ENCODE results near the gene DBR1. TPM values are rescaled to one million over a fixed set of nuclear protein-coding genes. Genes with fewer than 3 reads are reported as not detected.

DBR1 gene, protein sequence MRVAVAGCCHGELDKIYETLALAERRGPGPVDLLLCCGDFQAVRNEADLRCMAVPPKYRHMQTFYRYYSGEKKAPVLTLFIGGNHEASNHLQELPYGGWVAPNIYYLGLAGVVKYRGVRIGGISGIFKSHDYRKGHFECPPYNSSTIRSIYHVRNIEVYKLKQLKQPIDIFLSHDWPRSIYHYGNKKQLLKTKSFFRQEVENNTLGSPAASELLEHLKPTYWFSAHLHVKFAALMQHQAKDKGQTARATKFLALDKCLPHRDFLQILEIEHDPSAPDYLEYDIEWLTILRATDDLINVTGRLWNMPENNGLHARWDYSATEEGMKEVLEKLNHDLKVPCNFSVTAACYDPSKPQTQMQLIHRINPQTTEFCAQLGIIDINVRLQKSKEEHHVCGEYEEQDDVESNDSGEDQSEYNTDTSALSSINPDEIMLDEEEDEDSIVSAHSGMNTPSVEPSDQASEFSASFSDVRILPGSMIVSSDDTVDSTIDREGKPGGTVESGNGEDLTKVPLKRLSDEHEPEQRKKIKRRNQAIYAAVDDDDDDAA
- 20.1 and 20.5 TPM in 2 replicates for total RNA-seq (2014; rRNA removed)
- polyA plus RNA-seq (2012): 7.4 TPM

DNA sequence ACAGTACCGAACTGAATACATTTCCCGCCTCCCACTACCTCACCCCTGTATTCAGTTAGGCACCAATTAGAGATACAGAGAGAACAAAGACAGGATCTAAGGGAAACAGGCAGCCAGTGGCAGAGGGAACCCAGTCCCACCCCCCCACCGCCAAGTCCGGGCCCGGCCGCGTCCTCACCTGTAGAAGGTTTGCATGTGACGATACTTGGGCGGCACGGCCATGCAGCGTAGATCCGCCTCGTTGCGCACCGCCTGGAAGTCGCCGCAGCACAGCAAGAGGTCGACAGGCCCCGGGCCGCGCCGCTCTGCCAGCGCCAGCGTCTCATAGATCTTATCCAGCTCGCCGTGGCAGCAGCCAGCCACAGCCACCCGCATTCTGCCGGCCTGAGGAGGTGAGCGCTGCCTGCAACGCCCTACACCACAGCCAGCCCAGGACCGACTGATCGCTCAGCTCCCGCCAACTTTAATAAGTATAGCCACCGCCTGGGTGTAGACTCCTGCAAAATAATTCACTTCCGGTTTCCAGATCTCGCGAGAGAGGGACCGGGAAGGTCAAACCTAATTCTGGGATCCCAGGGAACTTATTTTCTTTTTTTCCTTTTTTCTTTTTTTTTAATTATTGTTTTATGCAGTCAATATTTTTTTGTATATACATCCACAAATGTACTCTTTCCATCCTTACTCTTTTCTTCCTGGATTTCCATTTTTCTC, at the start of gene DBR1:
TSS of gene DBR1 (minus strand) at position 501 of the 711 bp plus-strand sequence. CDS start at position 375, 126 bp downstream.
- DNase-seq (ENCODE audit: low read depth): peak; percentile 85

DNA sequence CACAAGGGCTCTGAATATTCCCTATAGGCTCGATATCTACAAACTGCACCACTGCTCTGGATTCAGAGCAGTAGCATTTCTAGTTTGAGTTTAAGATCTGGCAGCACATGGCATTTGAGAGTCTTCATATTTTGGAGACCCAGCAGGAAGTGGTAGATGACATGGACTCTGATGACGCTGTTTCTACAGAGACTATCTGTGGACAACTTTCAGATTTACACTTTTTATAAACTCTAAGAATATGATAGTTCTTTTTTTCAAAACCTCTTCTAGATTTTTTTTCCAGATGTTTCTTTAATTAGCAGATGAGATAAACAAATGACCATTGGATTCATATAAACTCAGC, 48.2 kb upstream of the DBR1 start:
- no peak for DNase-seq (ENCODE audit: low read depth)

DNA sequence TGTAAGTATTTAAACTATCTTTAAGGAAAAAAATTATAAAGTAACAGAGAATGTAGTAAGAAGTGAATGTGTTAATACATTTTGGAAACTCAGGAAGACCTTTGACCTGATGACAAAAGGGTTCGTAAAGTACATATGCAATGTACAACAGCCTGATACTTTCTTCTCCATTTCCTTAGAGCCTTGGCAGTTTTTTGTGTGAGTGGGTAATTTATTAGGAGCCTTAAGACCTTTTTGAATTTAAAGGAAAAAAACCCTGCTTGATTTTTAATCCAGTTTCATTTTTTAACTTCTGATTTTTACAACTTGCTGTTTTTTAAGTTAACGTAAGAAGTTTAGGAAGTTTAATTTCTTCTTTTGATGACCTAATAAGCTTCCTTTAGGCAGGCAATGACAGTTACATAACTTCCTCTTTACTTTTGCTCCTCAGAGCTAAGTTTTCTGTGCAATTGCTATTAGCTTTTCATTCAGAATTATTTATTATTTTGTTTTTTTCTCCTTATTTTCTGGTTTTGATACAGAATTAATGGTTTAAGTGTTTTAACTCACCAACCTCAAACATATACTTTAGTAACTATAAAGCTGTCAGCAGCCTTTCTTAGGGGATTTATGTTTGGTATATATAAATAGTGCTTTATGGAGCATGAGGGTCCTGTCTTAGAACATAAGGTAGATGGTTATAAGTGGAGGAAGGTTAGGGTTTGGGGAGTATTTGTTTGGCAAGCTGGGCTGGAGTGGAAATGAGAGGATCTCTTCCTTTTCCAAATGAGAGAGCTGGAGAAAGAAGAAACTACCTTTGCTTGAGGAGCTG, 47.6 kb upstream of the DBR1 start:
- DNase-seq (ENCODE audit: low read depth): no peak

DNA sequence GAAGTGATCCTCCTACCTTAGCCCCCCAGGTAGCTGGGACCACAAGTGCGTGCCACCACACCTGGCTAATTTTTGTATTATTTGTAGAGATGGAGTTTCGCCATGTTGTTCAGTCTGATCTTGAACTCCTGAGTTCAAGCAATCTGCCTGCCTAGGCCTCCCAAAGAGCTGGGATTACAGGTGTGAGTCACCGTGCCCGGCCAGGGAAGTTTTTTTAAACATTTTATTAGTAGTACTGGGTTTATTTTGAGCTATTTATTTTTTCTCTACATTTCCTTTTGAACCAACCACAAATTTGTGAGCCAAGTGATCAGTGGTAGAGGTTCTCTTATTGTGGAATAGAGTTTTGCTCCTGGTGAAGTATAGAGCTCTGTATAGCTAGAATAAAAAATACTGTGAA, 46.1 kb upstream of the DBR1 start:
- peak; percentile 29 for DNase-seq (ENCODE audit: low read depth)

DNA sequence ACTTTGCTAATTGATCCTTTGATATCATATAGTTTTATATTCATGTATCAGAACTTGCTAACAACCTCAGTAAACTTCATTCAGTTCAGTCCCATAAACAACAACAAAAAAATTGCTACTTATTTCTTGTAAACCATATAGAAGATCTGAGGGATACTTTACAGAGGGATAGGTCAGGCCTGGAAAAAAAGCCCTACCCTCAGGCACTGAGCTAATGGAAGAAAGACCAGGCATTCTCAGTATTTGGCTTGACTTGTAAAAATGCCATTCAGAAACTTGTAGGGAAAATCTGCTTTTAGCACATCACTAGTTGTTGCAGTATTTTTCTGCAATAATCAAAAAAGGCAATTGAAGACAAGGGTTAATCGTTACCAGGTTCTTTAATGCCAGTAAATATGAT, 45.5 kb upstream of the DBR1 start:
- DNase-seq (ENCODE audit: low read depth): no peak

DNA sequence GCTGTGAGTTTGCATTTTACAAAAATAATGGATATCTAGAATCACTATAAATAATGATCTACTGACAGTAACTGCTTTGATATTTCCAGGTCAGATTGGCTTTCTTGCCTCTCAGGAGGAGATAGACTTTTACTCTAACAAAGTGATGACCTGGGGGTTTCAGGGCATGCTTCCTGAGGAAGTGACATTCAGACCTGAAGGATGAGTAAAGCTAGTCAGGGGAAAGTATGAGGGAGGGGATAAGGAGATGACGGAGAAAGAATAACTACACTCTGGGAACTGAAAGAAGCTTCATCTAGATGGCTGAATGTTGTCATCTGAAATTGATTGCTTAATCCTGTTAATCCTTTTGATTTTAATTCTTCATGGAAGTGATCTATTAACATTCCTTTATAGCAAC, 44.5 kb upstream of the DBR1 start:
- DNase-seq (ENCODE audit: low read depth): no peak

DNA sequence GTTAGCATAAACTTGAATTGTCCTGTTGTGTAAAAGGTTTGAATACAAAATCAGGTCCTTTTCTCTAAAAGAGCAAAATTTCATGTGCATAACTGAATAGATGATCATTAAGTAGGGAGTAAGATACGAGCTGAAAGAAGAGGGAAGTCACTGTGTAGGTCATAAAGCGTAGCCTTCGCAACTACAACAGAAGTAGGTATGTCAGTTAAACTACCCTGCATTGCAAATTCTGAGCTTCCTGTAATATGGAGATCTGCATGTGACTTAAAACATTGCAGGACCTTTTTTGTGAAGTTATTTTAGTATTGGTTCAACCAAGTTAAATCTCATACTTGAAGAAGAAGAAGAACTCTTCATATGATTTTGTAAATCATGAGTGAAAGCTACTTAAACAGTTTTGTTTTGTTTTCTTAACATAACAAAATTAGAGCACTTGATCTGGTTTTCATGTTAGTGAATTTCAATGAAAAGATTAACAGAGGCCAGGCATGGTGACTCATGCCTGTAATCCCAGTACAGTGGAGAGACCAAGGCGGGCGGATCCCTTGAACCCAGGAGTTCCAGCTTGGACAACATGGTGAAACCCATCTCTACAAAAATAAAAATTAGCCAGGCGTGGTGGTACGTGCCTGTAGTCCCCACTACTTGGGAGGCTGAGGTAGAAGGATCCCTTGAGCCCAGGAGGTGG, 38.8 kb upstream of the DBR1 start:
- DNase-seq (ENCODE audit: low read depth): no peak

DNA sequence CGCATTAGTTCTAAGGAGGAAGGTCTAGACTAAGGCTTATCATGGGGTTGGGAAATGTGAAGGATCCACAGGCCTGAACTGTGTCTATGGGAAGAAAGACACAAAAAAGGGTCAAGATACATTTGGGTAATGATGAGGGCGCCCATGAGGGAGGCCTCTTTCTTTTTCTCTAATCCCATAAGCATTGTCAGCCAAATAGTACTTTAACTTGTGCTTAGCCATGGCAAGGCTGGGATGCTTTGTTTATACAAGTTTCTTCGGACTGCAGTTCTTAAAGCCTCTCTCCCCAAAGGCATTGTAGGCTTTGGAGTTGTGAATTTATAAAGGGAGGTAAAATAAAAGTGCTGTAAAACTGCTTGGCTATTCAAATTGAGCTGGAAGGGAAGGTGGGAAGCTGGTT, 35.8 kb upstream of the DBR1 start:
- DNase-seq (ENCODE audit: low read depth): no peak

DNA sequence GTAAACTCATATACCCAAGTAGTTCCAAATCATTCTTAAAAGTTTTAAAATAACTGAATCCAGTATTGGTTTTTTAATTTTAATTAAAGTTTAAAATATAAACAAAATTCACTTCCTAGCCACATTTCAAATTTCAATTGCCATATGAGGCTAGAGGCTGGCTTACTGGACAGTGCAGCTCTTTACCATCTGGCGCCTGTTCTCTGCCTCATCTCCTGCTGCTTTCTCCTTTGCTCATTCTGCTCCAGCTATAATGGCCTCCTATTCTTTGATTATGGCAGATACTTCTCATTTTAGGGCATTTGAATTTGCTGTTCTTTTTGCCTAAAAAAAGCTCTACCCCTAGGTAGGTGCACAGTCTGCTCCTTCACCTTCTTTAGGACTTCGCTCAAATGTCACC, 31.5 kb upstream of the DBR1 start:
- no peak for DNase-seq (ENCODE audit: low read depth)

DNA sequence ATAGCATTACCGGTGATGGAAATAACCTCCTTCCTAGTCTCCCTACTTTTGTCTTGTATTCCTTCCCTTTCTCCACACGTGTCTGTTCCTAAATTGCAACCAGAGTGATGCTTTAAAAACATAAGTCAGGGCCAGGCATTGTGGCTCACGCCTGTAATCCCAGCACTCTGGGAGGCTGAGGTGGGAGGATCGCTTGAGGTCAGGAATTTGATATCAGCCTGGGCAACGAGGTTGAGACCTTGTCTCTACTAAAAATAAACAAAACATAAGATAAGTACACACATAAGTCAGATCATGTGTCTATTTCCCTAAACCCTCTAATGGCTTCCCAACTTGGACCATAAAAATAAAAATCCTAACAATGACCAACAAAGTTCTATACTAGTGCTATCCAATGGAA, 30.8 kb upstream of the DBR1 start:
- DNase-seq (ENCODE audit: low read depth): no peak

DNA sequence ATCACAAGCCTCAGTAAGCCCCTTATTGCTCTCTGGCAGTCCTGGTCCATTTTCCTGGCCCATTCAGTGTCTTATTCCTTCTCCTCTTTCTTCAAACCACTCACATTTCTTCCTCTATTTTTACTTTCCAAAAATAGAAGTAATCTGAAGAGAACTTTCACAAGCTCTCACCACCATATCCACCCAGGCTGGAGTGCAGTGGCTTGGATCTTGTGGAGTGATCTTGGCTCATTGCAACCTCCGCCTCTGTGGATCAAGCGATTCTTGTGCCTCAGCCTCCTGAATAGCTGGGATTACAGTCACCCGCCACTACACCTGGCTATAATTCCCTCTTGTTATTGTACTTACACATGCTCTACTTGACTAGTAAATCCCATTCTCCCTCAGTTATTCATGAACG, 29.2 kb upstream of the DBR1 start:
- DNase-seq (ENCODE audit: low read depth): no peak

DNA sequence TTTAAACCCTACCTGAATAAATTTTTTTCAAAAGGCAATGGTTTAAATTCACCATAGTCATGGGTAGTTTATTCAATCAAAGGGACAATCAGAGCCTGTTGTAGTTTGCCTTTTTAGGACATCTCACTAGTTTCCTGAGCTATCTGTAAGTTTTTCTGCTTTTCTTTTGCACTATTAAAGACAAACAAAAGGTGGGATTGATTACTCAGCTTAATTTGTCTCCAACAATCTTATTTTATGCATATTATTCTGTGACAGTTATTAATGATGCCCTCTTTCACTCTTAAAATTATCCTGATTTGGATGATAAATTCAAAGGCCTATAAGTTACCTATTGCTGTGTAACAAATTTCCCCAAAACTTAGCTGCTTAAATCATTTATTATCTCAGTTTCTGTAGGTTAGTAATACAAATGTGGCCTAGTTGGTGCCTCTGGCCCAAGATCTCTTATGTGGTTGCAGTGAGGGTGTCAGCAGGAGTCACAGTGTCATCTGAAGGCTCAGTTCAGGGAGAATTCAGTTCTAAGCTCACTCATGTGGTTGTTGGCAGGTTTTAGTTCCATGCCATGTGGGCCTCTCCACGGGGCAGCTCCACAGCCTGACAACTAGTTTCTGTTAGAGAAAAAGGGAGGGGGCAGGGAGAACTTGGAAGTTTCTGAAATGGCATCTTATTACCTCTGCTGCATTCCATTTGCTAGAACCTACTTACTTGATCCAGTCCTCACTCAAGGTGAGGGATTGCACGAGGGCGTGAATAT, 28.4 kb upstream of the DBR1 start:
- no peak for DNase-seq (ENCODE audit: low read depth)

DNA sequence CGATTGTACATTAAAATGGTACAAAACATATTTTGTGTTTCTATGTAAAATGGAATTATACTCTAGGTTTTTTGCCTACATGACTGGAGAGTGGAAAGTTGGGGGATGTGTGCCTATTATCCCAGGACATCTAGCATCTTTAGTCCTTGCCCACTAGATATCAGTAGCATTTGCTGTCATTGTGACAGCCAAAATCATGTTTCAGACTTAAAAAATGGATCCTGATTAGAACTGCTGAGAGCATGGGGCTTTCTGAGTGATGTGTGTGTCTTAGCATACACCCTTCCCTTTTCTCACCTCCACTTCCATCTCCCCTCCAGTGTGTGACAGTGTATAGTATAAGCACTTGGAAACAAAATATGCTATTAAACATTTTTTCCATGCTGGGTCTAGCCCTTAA, 25.7 kb upstream of the DBR1 start:
- DNase-seq (ENCODE audit: low read depth): no peak

DNA sequence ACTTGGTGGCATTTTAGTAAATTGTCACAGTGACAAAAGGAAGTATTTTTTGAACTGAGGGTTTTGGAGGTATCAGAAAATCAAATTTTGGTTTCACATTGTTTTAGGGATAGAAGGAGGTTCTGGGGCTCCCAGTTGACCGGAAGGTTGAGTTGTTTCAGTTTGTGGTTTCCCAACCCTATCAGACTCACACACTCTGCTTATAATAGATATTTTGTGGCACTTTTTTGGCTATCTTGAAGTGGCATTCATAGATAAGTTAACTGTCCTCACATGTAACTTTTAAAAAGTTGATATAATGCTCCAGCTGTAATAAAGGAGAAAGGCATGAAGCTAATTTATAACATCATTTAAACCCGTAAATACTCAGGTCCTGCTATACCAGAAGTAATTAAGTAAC, 25.1 kb upstream of the DBR1 start:
- no peak for DNase-seq (ENCODE audit: low read depth)

DNA sequence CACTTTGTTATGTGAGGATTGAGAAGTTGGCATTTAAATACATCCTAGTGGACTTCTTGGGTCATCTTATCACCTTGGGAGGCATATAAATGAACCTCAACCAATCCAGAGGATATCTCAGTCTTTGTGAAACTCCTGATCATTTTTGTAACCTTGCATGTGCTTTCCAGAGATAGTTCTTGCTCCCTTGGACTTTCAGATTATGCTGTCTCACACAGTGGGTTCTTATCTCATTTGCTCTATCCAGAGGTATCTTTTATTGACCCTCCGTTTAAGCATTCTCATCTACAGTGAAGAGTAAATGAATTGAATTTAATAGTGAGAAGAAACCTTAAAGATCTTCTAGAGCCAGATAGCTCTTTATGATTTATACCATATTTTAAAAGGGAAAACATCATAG, 22.8 kb upstream of the DBR1 start:
- DNase-seq (ENCODE audit: low read depth): no peak

DNA sequence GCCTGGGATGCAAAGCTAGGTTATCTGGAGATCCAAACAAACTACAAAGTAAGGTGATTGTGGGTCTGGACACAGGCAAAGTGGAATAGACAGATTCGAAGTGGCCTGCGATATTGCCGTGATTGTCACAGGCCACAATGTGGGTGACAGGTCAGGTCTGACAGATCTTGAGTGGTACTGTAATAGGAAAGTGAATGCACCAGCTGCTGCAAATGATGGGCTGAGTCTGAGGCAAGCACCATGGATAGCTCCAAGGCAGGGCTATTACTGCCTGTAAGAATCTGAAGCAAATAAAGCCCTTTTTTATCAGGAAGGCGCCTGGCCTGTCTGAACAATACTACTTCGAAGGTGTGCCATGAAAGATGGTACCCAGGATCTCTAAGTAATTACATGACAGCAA, 22.3 kb upstream of the DBR1 start:
- peak; percentile 48 for DNase-seq (ENCODE audit: low read depth)

DNA sequence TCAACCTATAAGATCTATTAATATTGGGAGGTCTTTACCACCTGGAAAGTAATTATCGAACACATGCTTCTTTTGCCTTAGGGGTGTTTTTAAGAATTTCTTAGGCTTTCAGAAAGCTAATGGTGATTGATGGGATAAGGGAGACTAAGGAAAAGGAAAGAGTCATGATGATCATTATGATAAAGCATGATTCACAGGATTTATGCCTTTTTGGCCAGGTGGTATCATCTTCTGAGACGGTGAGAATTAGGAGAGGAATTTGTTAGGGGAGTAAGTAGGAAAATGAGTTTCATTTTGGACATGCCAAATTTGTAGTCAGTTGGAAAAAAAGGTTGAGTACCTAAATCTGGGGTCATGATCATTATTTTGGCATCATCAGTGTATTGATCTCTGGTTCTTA, 21.3 kb upstream of the DBR1 start:
- no peak for DNase-seq (ENCODE audit: low read depth)

DNA sequence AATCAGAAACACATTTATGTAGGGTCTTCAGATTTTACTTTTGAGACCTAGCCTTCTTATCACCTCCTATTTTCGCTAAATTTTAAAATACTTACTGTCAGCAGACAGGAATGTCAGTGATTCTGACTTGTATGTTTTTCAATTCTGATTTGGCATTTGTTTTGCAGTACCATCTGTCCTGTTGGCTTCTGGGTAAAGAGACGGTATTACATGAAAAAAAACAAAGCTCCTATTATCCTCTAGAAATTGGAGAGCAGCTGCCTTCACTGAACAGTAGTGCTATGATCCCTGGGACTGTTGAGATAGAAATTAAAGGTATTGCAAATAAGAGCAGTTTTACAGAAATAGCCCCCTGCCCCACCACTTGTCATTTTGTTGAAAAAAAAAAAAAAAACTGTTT, 20.8 kb upstream of the DBR1 start:
- peak; percentile 58 for DNase-seq (ENCODE audit: low read depth)

DNA sequence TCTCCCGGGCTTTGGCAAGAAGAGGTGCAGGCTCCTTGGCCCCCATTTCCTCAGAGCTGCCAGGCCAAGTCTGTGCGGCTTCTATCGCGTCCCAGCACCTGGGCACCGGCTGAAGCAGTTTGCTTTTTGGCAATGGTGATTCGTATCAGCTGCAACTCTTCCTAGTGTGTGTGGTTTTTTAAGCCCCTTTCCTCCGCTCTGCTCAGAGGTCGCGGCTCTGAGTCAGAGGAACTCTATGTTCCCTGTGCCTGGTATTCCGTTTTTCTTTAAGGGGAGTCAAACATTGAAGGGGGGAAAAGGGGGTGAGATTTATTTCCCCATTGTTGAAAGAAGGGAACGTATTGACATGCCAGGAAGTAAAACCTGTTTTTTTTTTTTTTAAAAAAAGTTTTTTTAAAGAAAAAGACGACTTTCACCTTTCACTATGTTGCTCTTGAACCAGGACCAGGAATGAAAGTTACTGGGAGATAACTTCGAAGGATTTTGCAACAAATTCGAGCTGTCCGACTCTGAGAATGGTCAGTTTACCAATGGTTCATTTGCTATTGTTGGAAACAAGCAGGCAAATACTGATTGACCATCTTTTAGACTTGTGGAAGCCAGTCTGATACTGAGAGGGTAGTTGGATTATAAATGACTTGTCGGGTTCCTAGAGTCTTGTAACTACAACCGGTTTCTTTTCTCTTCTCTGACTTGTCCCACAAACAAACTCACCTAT, 13.5 kb upstream of the DBR1 start:
- DNase-seq (ENCODE audit: low read depth): peak; percentile 92

Measured in LHCN-M2 (cell line).